Activated CD8-positive, alpha-beta memory T cell treated with anti-CD3 and anti-CD28 coated beads, Interleukin-2, amount 10 ng/mL, durations not matched to agents 7 days and 5 days (primary cell): ENCODE data around the gene VGLL1. TPM values are rescaled to one million over a fixed set of nuclear protein-coding genes. Genes with fewer than 3 reads are reported as not detected.

Experiments used
- microRNA-seq: library from miRNA; unstranded; fragments of <30 nt; microRNA quantifications from one replicate; pipeline ENCODE4 v1.2.0, GENCODE V29; 2022
- total RNA-seq, 2 experiments: library from RNA; stranded (reverse); gene quantifications; one replicate each; pipeline ENCODE4 v1.2.3, GENCODE V29; 2021

Gene VGLL1
- total RNA-seq, 2 experiments from 2014 or later, result not detected

Small RNA genes lying within 50 kb of the gene (microRNA-seq; reads per million reads assigned to microRNA genes)
- gene MIR934, result not detected

Other genes with a start within 250 kb of the VGLL1 start
- gene ADGRG4, start 231.3 kb upstream of the VGLL1 start, total RNA-seq, result not detected
- not detected for gene BRS3, start 44.3 kb upstream of the VGLL1 start, total RNA-seq
- 10 to 100 TPM; 74.1 to 90.9 TPM for gene HTATSF1, start 34.6 kb upstream of the VGLL1 start, total RNA-seq
- gene CD40LG, start 115.9 kb downstream of the VGLL1 start, total RNA-seq, result 10 to 100 TPM in 1 of 2 experiments, 1 to 10 TPM in 1; 5.9 to 12.7 TPM
- 100 to 1,000 TPM; 108 to 126 TPM for gene ARHGEF6, start 248.7 kb downstream of the VGLL1 start, total RNA-seq